ENCODE data around the gene CMIP. TPM values are rescaled to one million over a fixed set of nuclear protein-coding genes. Genes with fewer than 3 reads are reported as not detected.
"Not testable (repeated sequence)": the region's sequence is repeated elsewhere in the genome, so short reads cannot be mapped to it uniquely, and the experiment has no call there.

Gene CMIP
- total RNA-seq, 5 donors from 2014 or later (not counting 1 experiment from before 2014, with no cell fraction given): 39.8 to 55.9 (median 42.6) TPM

- no peak overlapping the region for H3K4me3 Mint-ChIP-seq
- POLR2A ChIA-PET: no interaction called here
Observed at GRCh38 chr16:81401035-81401950, 43.3 kb upstream of the CMIP start.

GRCh38 chr16:81403208-81403600, 41.4 kb upstream of the CMIP start:
- peaks cover 0 to 5% of the 10 kb centered on the region in 2 experiments for H3K27me3 ChIP-seq (replicated peaks in 1 of 2; ENCODE audit: control insufficient read depth in 2 of 2, extremely low read depth in 1 of 2, insufficient read depth in 2 of 2, low read length in 1 of 2)
- H3K9me3 ChIP-seq: no peaks in the 10 kb centered on the region
- H3K36me3 Mint-ChIP-seq: no peaks in the 10 kb centered on the region
- no peak overlapping the region for H3K27ac Mint-ChIP-seq
- H3K27ac ChIP-seq (ENCODE audit: low read length): no peak overlapping the region
- no peaks in the 10 kb centered on the region for H3K27me3 Mint-ChIP-seq
- no peak overlapping the region for H3K4me3 ChIP-seq (ENCODE audit: control insufficient read depth in 1 of 2, extremely low read depth in 1 of 2, low read length in 1 of 2)
- DNase-seq (no peak), ATAC-seq (replicated peaks in 1 of 4) (peak in 1 of 4 experiments; percentile 17)
- no peaks in the 10 kb centered on the region for H3K36me3 ChIP-seq (ENCODE audit: control insufficient read depth in 2 of 2, extremely low read depth in 1 of 2, insufficient read depth in 1 of 2, low read length in 1 of 2)
- peak overlapping the region in 1 of 3 donors; percentile 20 for H3K4me3 Mint-ChIP-seq
- POLR2A ChIA-PET: interaction anchor here (0.5 to 0.6 kb wide), 4 partner anchors 72 to 342 kb away, joined by 3 to 6 read pairs (median 4); no protein-coding TSS in a partner anchor
- CTCF ChIA-PET: interaction anchor here (0.6 to 0.9 kb wide), 11 partner anchors 10 to 1765 kb away, joined by 3 to 5 read pairs (median 3); no protein-coding TSS in a partner anchor
- H3K4me1 Mint-ChIP-seq: peaks cover 0 to 6% (median 0%) of the 10 kb centered on the region in 3 donors
- WGBS (ENCODE audit: insufficient coverage): no CpG with 5 or more reads among the region's 5 CpGs
- peaks cover 0 to 4% (median 0%) of the 10 kb centered on the region in 3 donors for H3K9me3 Mint-ChIP-seq
- H3K4me1 ChIP-seq (ENCODE audit: control insufficient read depth in 1 of 2, extremely low read depth in 1 of 2, insufficient read depth in 2 of 2, low read length in 2 of 2): peaks cover 0 to 10% of the 10 kb centered on the region in 2 experiments

More at GRCh38 chr16:81401035-81401950, 43.3 kb upstream of the CMIP start:
- H3K9me3 ChIP-seq: no peaks in the 10 kb centered on the region
- H3K4me1 ChIP-seq (ENCODE audit: control insufficient read depth in 1 of 2, extremely low read depth in 1 of 2, insufficient read depth in 2 of 2, low read length in 2 of 2): peaks cover 0 to 10% of the 10 kb centered on the region in 2 experiments
- peaks cover 0 to 5% of the 10 kb centered on the region in 2 experiments for H3K27me3 ChIP-seq (replicated peaks in 1 of 2; ENCODE audit: control insufficient read depth in 2 of 2, extremely low read depth in 1 of 2, insufficient read depth in 2 of 2, low read length in 1 of 2)
- no peak overlapping the region for H3K27ac Mint-ChIP-seq
- H3K4me1 Mint-ChIP-seq: peaks cover 0 to 6% (median 0%) of the 10 kb centered on the region in 3 donors
- no peak for ATAC-seq (replicated peaks in 1 of 4)
- H3K27ac ChIP-seq (ENCODE audit: low read length): no peak overlapping the region
- H3K36me3 Mint-ChIP-seq: no peaks in the 10 kb centered on the region
- H3K36me3 ChIP-seq (ENCODE audit: control insufficient read depth in 2 of 2, extremely low read depth in 1 of 2, insufficient read depth in 1 of 2, low read length in 1 of 2): no peaks in the 10 kb centered on the region
- no peaks in the 10 kb centered on the region for H3K27me3 Mint-ChIP-seq
- H3K4me3 ChIP-seq (ENCODE audit: control insufficient read depth in 1 of 2, extremely low read depth in 1 of 2, low read length in 1 of 2): no peak overlapping the region
- DNase-seq: peak in 1 of 35 experiments; percentile 17
- CTCF ChIA-PET: interaction anchor here (0.6 to 0.7 kb wide), 4 partner anchors 286 to 320 kb away, joined by 3 to 7 read pairs (median 4); no protein-coding TSS in a partner anchor
- H3K9me3 Mint-ChIP-seq: peaks cover 0 to 4% (median 0%) of the 10 kb centered on the region in 3 donors
- WGBS (ENCODE audit: insufficient coverage): 78% methylated on average over 15 of the region's 19 CpGs

- Histone ChIP-seq H3K36me3 (ENCODE audit: control insufficient read depth in 2 of 2, extremely low read depth in 1 of 2, insufficient read depth in 1 of 2, low read length in 1 of 2) (no peaks in the 10 kb centered on the region), H3K9me3 (no peaks in the 10 kb centered on the region), H3K27me3 (replicated peaks in 1 of 2; ENCODE audit: control insufficient read depth in 2 of 2, extremely low read depth in 1 of 2, insufficient read depth in 2 of 2, low read length in 1 of 2) (peaks cover 0 to 5% of the 10 kb centered on the region in 2 experiments), H3K4me1 (ENCODE audit: control insufficient read depth in 1 of 2, extremely low read depth in 1 of 2, insufficient read depth in 2 of 2, low read length in 2 of 2) (peaks cover 0 to 10% of the 10 kb centered on the region in 2 experiments), H3K4me3 (ENCODE audit: control insufficient read depth in 1 of 2, extremely low read depth in 1 of 2, low read length in 1 of 2) (peak overlapping the region; percentile 27 to 40), H3K27ac (ENCODE audit: low read length) (no peak overlapping the region)
- Mint-ChIP-seq H3K27ac (no peak overlapping the region), H3K36me3 (no peaks in the 10 kb centered on the region), H3K4me1 (peaks cover 0 to 6% (median 0%) of the 10 kb centered on the region in 3 donors), H3K4me3 (peak overlapping the region in 2 of 3 donors; percentile 20 to 37), H3K27me3 (no peaks in the 10 kb centered on the region), H3K9me3 (peaks cover 0 to 4% (median 0%) of the 10 kb centered on the region in 3 donors)
- DNase-seq: peak; percentile 35 to 89 (median 73)
- CTCF ChIA-PET: interaction anchor here (0.5 to 1.2 kb wide), 10 partner anchors 35 to 483 kb away, joined by 3 to 7 read pairs (median 4); no protein-coding TSS in a partner anchor
- peak; percentile 80 to 93 (median 88) for ATAC-seq (replicated peaks in 1 of 4)
- POLR2A ChIA-PET: interaction anchor here (0.5 to 0.6 kb wide), 3 partner anchors 71 to 342 kb away, joined by 4 to 6 read pairs (median 4); no protein-coding TSS in a partner anchor
- WGBS (ENCODE audit: insufficient coverage): 40% methylated on average over 23 of the region's 37 CpGs
Observed at GRCh38 chr16:81403601-81404391, 40.8 kb upstream of the CMIP start.

- H3K27me3 Mint-ChIP-seq; H3K27me3 ChIP-seq (replicated peaks in 1 of 2; ENCODE audit: control insufficient read depth in 2 of 2, extremely low read depth in 1 of 2, insufficient read depth in 2 of 2, low read length in 1 of 2); POLR2A ChIA-PET; H3K9me3 Mint-ChIP-seq; H3K4me1 ChIP-seq (ENCODE audit: control insufficient read depth in 1 of 2, extremely low read depth in 1 of 2, insufficient read depth in 2 of 2, low read length in 2 of 2); CTCF ChIA-PET; H3K4me3 ChIP-seq (ENCODE audit: control insufficient read depth in 1 of 2, extremely low read depth in 1 of 2, low read length in 1 of 2); ATAC-seq (replicated peaks in 1 of 4); H3K36me3 ChIP-seq (ENCODE audit: control insufficient read depth in 2 of 2, extremely low read depth in 1 of 2, insufficient read depth in 1 of 2, low read length in 1 of 2); H3K4me1 Mint-ChIP-seq; H3K27ac ChIP-seq (ENCODE audit: low read length); H3K36me3 Mint-ChIP-seq; H3K4me3 Mint-ChIP-seq; H3K27ac Mint-ChIP-seq; DNase-seq; H3K9me3 ChIP-seq: not testable (repeated sequence)
- WGBS (ENCODE audit: insufficient coverage): no CpG with 5 or more reads among the region's 2 CpGs
Observed at GRCh38 chr16:81405002-81405401, 39.6 kb upstream of the CMIP start.

- no peak for ATAC-seq (replicated peaks in 1 of 4)
- H3K27ac Mint-ChIP-seq: no peak overlapping the region
- POLR2A ChIA-PET: no interaction called here
Observed at GRCh38 chr16:81405702-81406113, 38.9 kb upstream of the CMIP start.

More at GRCh38 chr16:81405702-81406113, 38.9 kb upstream of the CMIP start:
- H3K4me3 ChIP-seq (ENCODE audit: control insufficient read depth in 1 of 2, extremely low read depth in 1 of 2, low read length in 1 of 2): no peak overlapping the region
- H3K36me3 Mint-ChIP-seq: no peaks in the 10 kb centered on the region
- peaks cover 0 to 6% (median 0%) of the 10 kb centered on the region in 3 donors for H3K4me1 Mint-ChIP-seq
- peaks cover 0 to 10% of the 10 kb centered on the region in 2 experiments for H3K4me1 ChIP-seq (ENCODE audit: control insufficient read depth in 1 of 2, extremely low read depth in 1 of 2, insufficient read depth in 2 of 2, low read length in 2 of 2)
- H3K36me3 ChIP-seq (ENCODE audit: control insufficient read depth in 2 of 2, extremely low read depth in 1 of 2, insufficient read depth in 1 of 2, low read length in 1 of 2): no peaks in the 10 kb centered on the region
- peaks cover 0 to 8% of the 10 kb centered on the region in 2 experiments for H3K27me3 ChIP-seq (replicated peaks in 1 of 2; ENCODE audit: control insufficient read depth in 2 of 2, extremely low read depth in 1 of 2, insufficient read depth in 2 of 2, low read length in 1 of 2)
- H3K27ac ChIP-seq (ENCODE audit: low read length): no peak overlapping the region
- H3K9me3 ChIP-seq: no peaks in the 10 kb centered on the region
- CTCF ChIA-PET: interaction anchor here in 1 of 2 donors (0.6 kb wide), 1 partner anchor 195 kb away, joined by 9 read pairs; no protein-coding TSS in a partner anchor
- WGBS (ENCODE audit: insufficient coverage): 100% methylated on average over 3 of the region's 11 CpGs
- no peaks in the 10 kb centered on the region for H3K27me3 Mint-ChIP-seq
- no peaks in the 10 kb centered on the region for H3K9me3 Mint-ChIP-seq
- H3K4me3 Mint-ChIP-seq: no peak overlapping the region
- no peak for DNase-seq

All from T-cell (primary cell).